K562 (cell line): Measurements from ENCODE around the gene EMX2. TPM values are rescaled to one million over a fixed set of nuclear protein-coding genes. Genes with fewer than 3 reads are reported as not detected.

Experiments used
- ATAC-seq: fragments of 200-7000 bp; cut with Tn5 transposase; 3 replicates; pipeline ENCODE4 v1.9.1; 2020; ENCODE audit warnings: moderate library complexity
- BruUV-seq: library from RNA; stranded (reverse); fragments of 400-500 nt; replicated peaks from 2 replicates; lab custom pipeline; 2021; lab: Mats Ljungman, UMichigan
- CTCF ChIA-PET: fragments of 300-600 bp; formaldehyde crosslinking; extraction: SDS; loops from one replicate; lab custom pipeline; 2021; ENCODE audit warnings: low intra/inter-chr PET ratio; lab: Yijun Ruan, JAX
- POLR2A ChIA-PET: fragments of 300-600, 350-650 bp; sonication (Branson Sonifier 250); formaldehyde crosslinking; extraction: SDS; loops from one replicate; lab custom pipeline; 2021; ENCODE audit warnings: antibody characterized with exemption, inconsistent platforms; lab: Yijun Ruan, JAX
- DNase-seq, 4 experiments: peaks; one replicate each; pipeline versions ENCODE4 v3.0.0 to v3.0.0-alpha.2; 2011 to 2018; ENCODE audit warnings: low spot score in 3 of 4, mixed read lengths in 3 of 4; ENCODE audit errors: extremely low read depth in 1 of 4
- FAIRE-seq: peaks from 2 replicates; lab custom pipeline; 2011; peaks lifted over from hg19 to GRCh38; lab: Jason Lieb, UNC
- H2AFZ ChIP-seq: 2 replicates; pipeline ENCODE4 v1.6.0; 2011; ENCODE audit warnings: low read depth, low read length, control low read depth, inconsistent platforms
- H3K27ac ChIP-seq: fragments of 200-600 bp; 3 replicates; pipeline ENCODE4 v1.8.0; 2011; ENCODE audit warnings: low read depth, mild to moderate bottlenecking, control low read depth, inconsistent platforms, low read length, moderate library complexity, mixed read lengths; ENCODE audit errors: extremely low read depth
- H3K27me3 ChIP-seq, 2 experiments: fragments of 300-600 bp in 1 of 2; 2 replicates in 1 of 2; 3 replicates in 1 of 2; pipeline versions ENCODE4 v1.6.0 to v1.8.0; 2011; ENCODE audit warnings: inconsistent platforms in 2 of 2, low read length in 2 of 2, mild to moderate bottlenecking in 1 of 2, mixed read lengths in 1 of 2, moderate library complexity in 1 of 2; ENCODE audit not compliant: control insufficient read depth in 2 of 2, insufficient read depth in 2 of 2
- H3K36me3 ChIP-seq: fragments of 300-600 bp; 3 replicates; pipeline ENCODE4 v1.8.0; 2011; ENCODE audit warnings: mild to moderate bottlenecking, low read length, inconsistent platforms; ENCODE audit not compliant: control insufficient read depth, insufficient read depth
- H3K4me1 ChIP-seq, 2 experiments: fragments of 200-600 bp in 1 of 2; replicated peaks in 1 of 2; 2 replicates in 1 of 2; 3 replicates in 1 of 2; pipeline versions ENCODE4 v1.5.1 to v1.8.0; 2011; ENCODE audit warnings: inconsistent platforms in 2 of 2, low read length in 2 of 2, mild to moderate bottlenecking in 1 of 2, mixed read lengths in 1 of 2, moderate library complexity in 1 of 2; ENCODE audit not compliant: control insufficient read depth in 2 of 2, insufficient read depth in 2 of 2
- H3K4me2 ChIP-seq: 2 replicates; pipeline ENCODE4 v1.6.1; 2011; ENCODE audit warnings: low read length, control low read depth, inconsistent platforms, mixed read lengths; ENCODE audit not compliant: insufficient read depth
- H3K4me3 ChIP-seq: fragments of 200-600 bp; sonication (generic), shearing (Covaris generic); 2 replicates; pipeline ENCODE4 v1.5.1; 2016; ENCODE audit warnings: control low read depth, inconsistent platforms
- H3K79me2 ChIP-seq: fragments of 200-600 bp; 3 replicates; pipeline ENCODE4 v1.8.0; 2011; ENCODE audit warnings: low read length, inconsistent platforms; ENCODE audit not compliant: control insufficient read depth, insufficient read depth
- H3K9ac ChIP-seq, 2 experiments: 2 replicates each; pipeline versions ENCODE4 v1.6.0 to v1.6.1; 2011; ENCODE audit warnings: low read depth in 2 of 2, low read length in 2 of 2, control low read depth in 1 of 2, inconsistent platforms in 1 of 2, mild to moderate bottlenecking in 1 of 2, mixed read lengths in 1 of 2; ENCODE audit not compliant: insufficient read depth in 1 of 2
- H3K9me1 ChIP-seq: one replicate; pipeline ENCODE4 v1.6.0; 2011; ENCODE audit warnings: inconsistent platforms, mild to moderate bottlenecking, low read length, moderate library complexity; ENCODE audit not compliant: control insufficient read depth, insufficient read depth
- H3K9me3 ChIP-seq: replicated peaks from 2 replicates; pipeline ENCODE4 v1.5.1; 2011; ENCODE audit warnings: low read depth, low read length, inconsistent platforms; ENCODE audit not compliant: control insufficient read depth, insufficient read depth
- H4K20me1 ChIP-seq: replicated peaks from 2 replicates; pipeline ENCODE4 v1.6.1; 2011; ENCODE audit warnings: low read length, inconsistent platforms, mixed read lengths; ENCODE audit not compliant: control insufficient read depth, insufficient read depth
- AFF1 ChIP-seq, 2 experiments: fragments of 450-650 bp; IDR thresholded peaks; 2 replicates each; pipeline ENCODE4 v1.6.1; 2018; ENCODE audit warnings: mild to moderate bottlenecking in 2 of 2, low read depth in 1 of 2; ENCODE audit not compliant: partially characterized antibody in 2 of 2
- ARID2 ChIP-seq: fragments of 450-650 bp; IDR thresholded peaks from 2 replicates; pipeline ENCODE4 v1.6.1; 2017; ENCODE audit warnings: antibody characterized with exemption, mild to moderate bottlenecking
- CBX2 ChIP-seq: fragments of 200-600 bp; sonication (generic); IDR thresholded peaks from one replicate; pipeline ENCODE4 v1.6.1; 2012; ENCODE audit warnings: mild to moderate bottlenecking, low read length, inconsistent platforms; ENCODE audit not compliant: insufficient read depth, poor library complexity, severe bottlenecking
- CC2D1A ChIP-seq: fragments of 450-650 bp; IDR thresholded peaks from 2 replicates; pipeline ENCODE4 v1.6.1; 2017; ENCODE audit warnings: mild to moderate bottlenecking
- ESRRA ChIP-seq: fragments of 450-650 bp; IDR thresholded peaks from 2 replicates; pipeline ENCODE4 v1.6.1; 2014; ENCODE audit warnings: low read depth, mild to moderate bottlenecking, moderate library complexity, borderline replicate concordance
- FOXK1 ChIP-seq: sonication (generic); formaldehyde crosslinking; IDR thresholded peaks from 2 replicates; pipeline ENCODE4 v1.8.0; 2022; ENCODE audit warnings: missing genetic modification reagents, mild to moderate bottlenecking, borderline replicate concordance
- FOXP1 ChIP-seq: sonication (generic); formaldehyde crosslinking; IDR thresholded peaks from 2 replicates; pipeline ENCODE4 v1.8.0; 2022; ENCODE audit warnings: mild to moderate bottlenecking, missing genetic modification reagents
- KDM4B ChIP-seq, 2 experiments: fragments of 450-650 bp in 1 of 2; sonication (generic) in 1 of 2; IDR thresholded peaks; 2 replicates each; pipeline ENCODE4 v1.6.1; 2016 to 2017; ENCODE audit warnings: borderline replicate concordance in 2 of 2, antibody characterized with exemption in 1 of 2, low read depth in 1 of 2, mild to moderate bottlenecking in 1 of 2
- NBN ChIP-seq: fragments of 450-650 bp; IDR thresholded peaks from 2 replicates; pipeline ENCODE4 v1.6.1; 2016; ENCODE audit warnings: low read depth, mild to moderate bottlenecking
- NFE2 ChIP-seq: IDR thresholded peaks from 2 replicates; pipeline ENCODE4 v1.6.1; 2014; ENCODE audit warnings: antibody characterized with exemption, low read depth
- NR3C1 ChIP-seq: sonication (generic); formaldehyde crosslinking; IDR thresholded peaks from 2 replicates; pipeline ENCODE4 v1.8.1; 2022; ENCODE audit warnings: missing genetic modification reagents
- PTRF ChIP-seq: fragments of 450-650 bp; IDR thresholded peaks from 2 replicates; pipeline ENCODE4 v1.6.1; 2016; ENCODE audit warnings: mild to moderate bottlenecking, missing genetic modification characterization, missing compliant biosample characterization
- RHOXF2B ChIP-seq: fragments of 250-450 bp; sonication (Bioruptor Pico); conservative IDR thresholded peaks from 2 replicates; pipeline ENCODE4 v1.5.1; 2021
- SMAD3 ChIP-seq: fragments of 450-650 bp; formaldehyde crosslinking; conservative IDR thresholded peaks from 2 replicates; pipeline ENCODE4 v1.4.0; 2020; ENCODE audit warnings: mild to moderate bottlenecking
- TSC22D4 ChIP-seq: fragments of 450-650 bp; IDR thresholded peaks from 2 replicates; pipeline ENCODE4 v1.6.1; 2016; ENCODE audit warnings: missing genetic modification characterization, missing biosample characterization, control low read depth
- ZBTB17 ChIP-seq: fragments of 450-650 bp; formaldehyde crosslinking; IDR thresholded peaks from 2 replicates; pipeline ENCODE4 v1.4.0; 2020; ENCODE audit warnings: mild to moderate bottlenecking
- ZEB2 ChIP-seq: fragments of 450-650 bp; IDR thresholded peaks from 2 replicates; pipeline ENCODE4 v1.6.1; 2016
- ZNF165 ChIP-seq: fragments of 250-450 bp; sonication (Bioruptor Pico); IDR thresholded peaks from 2 replicates; pipeline ENCODE4 v1.4.0; 2020; ENCODE audit warnings: borderline replicate concordance
- ZNF354B ChIP-seq: fragments of 250-450 bp; sonication (Bioruptor Pico); IDR thresholded peaks from 2 replicates; pipeline ENCODE4 v1.4.0; 2020
- WGBS: fragments of 100-300 bp; shearing (Covaris generic); methylation state at CpG from one replicate; pipeline ENCODE4 v1.1.6; 2016; ENCODE audit warnings: low coverage, mixed read lengths; ENCODE audit not compliant: insufficient coverage; ENCODE audit errors: missing lambda C conversion rate; 5-methylcytosine and 5-hydroxymethylcytosine counted together
- in situ Hi-C: fragments of 300-500 bp; cut with MboI; formaldehyde crosslinking; loops from 4 replicates; pipeline ENCODE4 v1.15.0; 2018; ENCODE audit warnings: inconsistent platforms, mixed read lengths
- intact Hi-C: fragments of 100-400 bp; cut with micrococcal nuclease; formaldehyde crosslinking; loops from 2 replicates; pipeline ENCODE4 v1.14.2; 2022
- polyA plus RNA-seq, 8 experiments: library from polyadenylated mRNA; depleted of rRNA in 4 of 8; stranded (reverse) in 5 of 8; unstranded in 3 of 8; fragments of >200 nt; fragmentation: Nextera tagmentation in 2 of 8; fragmentation: Illumina TruSeq in 1 of 8; extraction: Ambion mirVana in 2 of 8; extraction: Trizol in 1 of 8; gene quantifications; 2 replicates each; pipeline versions ENCODE4 v1.2.1 to v1.2.3, GENCODE V29; 2011 to 2014; ENCODE audit warnings: inconsistent platforms in 1 of 8, missing spikeins in 1 of 8
- total RNA-seq, 7 experiments: library from RNA; depleted of rRNA in 6 of 7; stranded (reverse); fragments of >200 nt in 6 of 7; fragmentation: Illumina TruSeq in 2 of 7; extraction: Trizol in 2 of 7; gene quantifications; 2 replicates each; pipeline versions ENCODE4 v1.2.1 to v1.2.3, GENCODE V29; 2011 to 2021; ENCODE audit warnings: low replicate concordance in 1 of 7

The EMX2 gene
- total and polyA plus RNA-seq, 9 of the 15 experiments (the other 6 are each of a cell fraction or from before 2014, with no cell fraction given): not detected

- TF ChIP-seq AFF1 (IDR thresholded peaks at IDR 0.05; ENCODE audit: low read depth in 1 of 2, partially characterized antibody in 2 of 2): no peak
- TF ChIP-seq ZNF354B (CRISPR knock-in tag): no peak
- no peak for TF ChIP-seq ESRRA
- TF ChIP-seq FOXP1: no peak
- no peak for TF ChIP-seq KDM4B (IDR thresholded peaks at IDR 0.05; ENCODE audit: borderline replicate concordance in 2 of 2, low read depth in 1 of 2)
- no peak for TF ChIP-seq ZNF165 (CRISPR knock-in tag)
Measured at GRCh38 chr10:117553815-117554172, 11.2 kb downstream of the EMX2 start (continued).

DNA sequence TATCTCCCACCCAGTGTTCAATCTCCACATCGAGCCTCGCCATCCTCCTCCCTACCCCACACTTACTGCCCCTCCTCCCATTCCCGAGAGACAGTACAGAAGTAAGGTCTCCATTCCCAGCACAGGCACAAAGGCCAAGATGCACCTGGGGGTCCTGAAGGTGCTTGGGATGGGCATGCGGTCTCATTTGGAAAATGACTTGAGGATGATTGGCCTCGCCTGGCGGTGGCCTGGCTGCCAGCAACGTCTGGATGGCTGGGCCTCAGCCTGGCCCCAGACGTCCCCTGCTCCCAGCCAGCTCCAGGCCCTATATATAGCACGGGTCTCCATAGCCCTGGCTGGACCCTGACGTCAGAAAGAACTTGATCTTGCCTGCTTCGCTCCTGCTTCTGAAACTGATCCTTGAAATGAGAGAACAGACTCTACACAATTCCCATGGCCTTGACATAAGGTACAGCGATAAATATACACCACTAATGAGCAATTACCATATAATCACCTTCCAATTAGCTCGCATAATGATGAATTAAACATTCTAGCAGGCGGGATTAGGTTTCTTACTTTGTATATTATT, 11.8 kb downstream of the EMX2 start:
- no peaks in the 10 kb centered on the region for H3K36me3 ChIP-seq
- no peak overlapping the region for H3K4me3 ChIP-seq
- ChIA-PET CTCF (no interaction called here), POLR2A (no interaction called here)
- no peaks in the 10 kb centered on the region for H3K9me3 ChIP-seq
- H3K9me1 ChIP-seq: no peaks in the 10 kb centered on the region
- intact Hi-C loops: loop anchor here (5.0 kb wide), 1 partner anchor 58 kb away; no protein-coding TSS in a partner anchor
- H3K79me2 ChIP-seq: no peaks in the 10 kb centered on the region
- H3K4me1 ChIP-seq: peaks cover 0 to 14% of the 10 kb centered on the region in 2 experiments; a peak in 2 of 5 replicates
- WGBS: 2% methylated on average over 10 of the region's 14 CpGs
- ATAC-seq (no peak), FAIRE-seq (no peak), DNase-seq (no peak)
- H2AFZ ChIP-seq: no peak overlapping the region
- no TSS peak for BruUV-seq
- peaks cover 3 to 50% of the 10 kb centered on the region in 2 experiments for H3K27me3 ChIP-seq
- no peaks in the 10 kb centered on the region for H4K20me1 ChIP-seq
- no peak overlapping the region for H3K4me2 ChIP-seq
- H3K9ac ChIP-seq: no peak overlapping the region
- H3K27ac ChIP-seq: no peak overlapping the region
- in situ Hi-C loops: no loop called here
- TF ChIP-seq CBX2 (no peak), CC2D1A (no peak), PTRF (tag) (no peak), NR3C1 (no peak), NFE2 (no peak), SMAD3 (CRISPR knock-in tag) (no peak), ESRRA (no peak), FOXK1 (CRISPR knock-in tag) (no peak), ZEB2 (no peak), NBN (no peak), ARID2 (no peak), ZBTB17 (no peak), TSC22D4 (tag) (no peak), RHOXF2B (CRISPR knock-in tag) (no peak)
